Measurements from ENCODE around the gene FAM200B. TPM values are rescaled to one million over a fixed set of nuclear protein-coding genes. Genes with fewer than 3 reads are reported as not detected.

The FAM200B gene
- total and polyA plus RNA-seq, 2 experiments from 2014 or later = 34.4 to 88.0 TPM

GRCh38 chr4:15653420-15653819 lies 28.2 kb upstream of the FAM200B start:
- peaks cover 18% of the 10 kb centered on the region; the same call in 1 of the 2 replicates for H3K4me1 ChIP-seq (ENCODE audit: insufficient read depth)
- H3K9me2 ChIP-seq (ENCODE audit: insufficient read depth) = no peaks in the 10 kb centered on the region
- ATAC-seq (no peak), DNase-seq (ENCODE audit: low spot score) (no peak)
- Mint-ChIP-seq H3K36me3 (ENCODE audit: low read depth) (peaks cover 3% of the 10 kb centered on the region; the same call in 2 of the 3 replicates), H3K27ac (peak overlapping the region; percentile 97), H3K27me3 (ENCODE audit: insufficient read depth, low read depth, poor library complexity) (peaks cover 18% of the 10 kb centered on the region), H3K4me1 (peaks cover 42% of the 10 kb centered on the region), H3K9me3 (no peaks in the 10 kb centered on the region), H3K4me3 (peak overlapping the region; percentile 96)
- 0 out of 2 replicates have a peak, but pooled peaks cover 5% of the 10 kb centered on the region for H4K20me1 ChIP-seq (replicated peaks; ENCODE audit: insufficient read depth)
- peak overlapping the region; percentile 66 for H3K4me3 ChIP-seq
- TF ChIP-seq ETS1 (IDR thresholded peaks at IDR 0.05) (no peak), EZH2phosphoT487 (IDR thresholded peaks at IDR 0.05; ENCODE audit: unreplicated experiment) (no peak), NANOG (IDR thresholded peaks at IDR 0.05; ENCODE audit: borderline replicate concordance) (no peak), CREB1 (CRISPR knock-in tag; IDR thresholded peaks at IDR 0.05; ENCODE audit: low read depth) (no peak), POLR2AphosphoS5 (IDR thresholded peaks at IDR 0.05; ENCODE audit: low read depth) (no peak)
- peak overlapping the region; percentile 24; the same call in 1 of the 2 replicates for H3K27ac ChIP-seq (ENCODE audit: low read depth)
- no peaks in the 10 kb centered on the region for H3F3A ChIP-seq (replicated peaks; ENCODE audit: low read depth)
- H3K36me3 ChIP-seq (ENCODE audit: insufficient read depth) = no peaks in the 10 kb centered on the region
- H3K27me3 ChIP-seq (ENCODE audit: insufficient read depth) = no peaks in the 10 kb centered on the region
- H3K79me2 ChIP-seq (replicated peaks; ENCODE audit: insufficient read depth) = peaks cover 58% of the 10 kb centered on the region
- peak overlapping the region; percentile 83 for H3K4me2 ChIP-seq
- H2AFZ ChIP-seq = no peak overlapping the region

GRCh38 chr4:15653864-15654592 lies 27.6 kb upstream of the FAM200B start:
- Histone ChIP-seq H3F3A (replicated peaks; ENCODE audit: low read depth) (no peaks in the 10 kb centered on the region), H3K4me3 (peak overlapping the region; percentile 66), H3K9me2 (ENCODE audit: insufficient read depth) (no peaks in the 10 kb centered on the region), H3K4me1 (ENCODE audit: insufficient read depth) (peaks cover 18% of the 10 kb centered on the region; the same call in 1 of the 2 replicates), H3K27me3 (ENCODE audit: insufficient read depth) (no peaks in the 10 kb centered on the region), H2AFZ (no peak overlapping the region), H3K79me2 (replicated peaks; ENCODE audit: insufficient read depth) (peaks cover 52% of the 10 kb centered on the region), H4K20me1 (replicated peaks; ENCODE audit: insufficient read depth) (no peaks in the 10 kb centered on the region), H3K36me3 (ENCODE audit: insufficient read depth) (peaks cover 2% of the 10 kb centered on the region; the same call in 1 of the 2 replicates), H3K27ac (ENCODE audit: low read depth) (peak overlapping the region; percentile 85), H3K4me2 (peak overlapping the region; percentile 83)
- Mint-ChIP-seq H3K27me3 (ENCODE audit: insufficient read depth, low read depth, poor library complexity) (peaks cover 18% of the 10 kb centered on the region), H3K27ac (peak overlapping the region; percentile 97), H3K36me3 (ENCODE audit: low read depth) (peaks cover 3% of the 10 kb centered on the region; the same call in 2 of the 3 replicates), H3K4me1 (peaks cover 42% of the 10 kb centered on the region), H3K9me3 (no peaks in the 10 kb centered on the region), H3K4me3 (peak overlapping the region; percentile 96)
- peak; percentile 50 for DNase-seq (ENCODE audit: low spot score)
- ATAC-seq = peak; percentile 4; the same call in 2 of the 3 replicates
- no peak for TF ChIP-seq REST (IDR thresholded peaks at IDR 0.05; ENCODE audit: unreplicated experiment)
- no peak for TF ChIP-seq ZNF114 (CRISPR knock-in tag; IDR thresholded peaks at IDR 0.05)
- TF ChIP-seq ZNF462 (CRISPR knock-in tag; IDR thresholded peaks at IDR 0.05) = no peak
- TF ChIP-seq EZH2phosphoT487 (IDR thresholded peaks at IDR 0.05; ENCODE audit: unreplicated experiment) = no peak
- TF ChIP-seq JUNB (IDR thresholded peaks at IDR 0.05; ENCODE audit: unreplicated experiment) = no peak

Measured in GM23338 (cell line).